Naive B cell (primary cell): ENCODE data around the gene ATXN7. TPM values are rescaled to one million over a fixed set of nuclear protein-coding genes. Genes with fewer than 3 reads are reported as not detected.
A peak's percentile ranks its signal among the peaks of the same experiment; 100 is the strongest.

Source experiments
- ATAC-seq, 2 donors: fragments of 150-1000 bp; cut with Tn5 transposase; 2 replicates each; pipeline ENCODE4 v1.10.0; 2021; ENCODE audit warnings: low read depth in 2 of 2, mild to moderate bottlenecking in 2 of 2, moderate library complexity in 2 of 2
- DNase-seq: peaks from one replicate; pipeline ENCODE4 v3.0.0; 2022
- H3K27ac Mint-ChIP-seq, 6 donors: one replicate each; pipeline ENCODE4 v1.8.0; 2020 to 2022; ENCODE audit warnings: mild to moderate bottlenecking in 6 of 6, mixed read lengths in 6 of 6, moderate library complexity in 5 of 6, inconsistent platforms in 2 of 6
- H3K27me3 Mint-ChIP-seq, 3 donors: one replicate each; pipeline ENCODE4 v1.8.0; 2021 to 2022; ENCODE audit warnings: mixed read lengths in 3 of 3, mild to moderate bottlenecking in 1 of 3
- H3K36me3 Mint-ChIP-seq, 2 donors: one replicate each; pipeline ENCODE4 v1.8.0; 2020 to 2022; ENCODE audit warnings: mixed read lengths in 2 of 2, inconsistent platforms in 1 of 2, mild to moderate bottlenecking in 1 of 2
- H3K4me1 Mint-ChIP-seq, 3 donors: one replicate each; pipeline ENCODE4 v1.8.0; 2020 to 2022; ENCODE audit warnings: mixed read lengths in 3 of 3, inconsistent platforms in 1 of 3, mild to moderate bottlenecking in 1 of 3, moderate library complexity in 1 of 3
- H3K4me3 Mint-ChIP-seq, 8 donors: one replicate each; pipeline ENCODE4 v1.8.0; 2020 to 2022; ENCODE audit warnings: mild to moderate bottlenecking in 8 of 8, mixed read lengths in 8 of 8, moderate library complexity in 8 of 8, inconsistent platforms in 2 of 8
- H3K9me3 Mint-ChIP-seq, 7 donors: one replicate each; pipeline ENCODE4 v1.8.0; 2020 to 2022; ENCODE audit warnings: mixed read lengths in 7 of 7, mild to moderate bottlenecking in 5 of 7, inconsistent platforms in 2 of 7, moderate library complexity in 1 of 7
- polyA plus RNA-seq, 6 donors: library from polyadenylated mRNA; unstranded; fragments of 300-500 nt; fragmentation: Illumina TruSeq; gene quantifications; one replicate each; pipeline ENCODE4 v1.2.3, GENCODE V29; 2021; ENCODE audit warnings: low read depth in 6 of 6

The ATXN7 gene
- polyA plus RNA-seq, 6 donors from 2014 or later = 2.5 to 7.2 (median 4.9) TPM

- Mint-ChIP-seq H3K27ac (peak overlapping the region in 5 of 6 donors; percentile 6 to 78 (median 24)), H3K4me3 (peak overlapping the region in 1 of 8 donors; percentile 36), H3K27me3 (no peaks in the 10 kb centered on the region), H3K4me1 (peaks cover 22 to 37% (median 27%) of the 10 kb centered on the region in 3 donors), H3K36me3 (peaks cover 10 to 13% of the 10 kb centered on the region in 2 donors), H3K9me3 (no peaks in the 10 kb centered on the region)
- no peak for ATAC-seq
- DNase-seq = no peak
Observed at GRCh38 chr3:63955036-63955650, 91.5 kb downstream of the ATXN7 start.

GRCh38 chr3:63955830-63956545 is 92.3 kb downstream of the ATXN7 start:
- no peak for ATAC-seq
- H3K27ac Mint-ChIP-seq = peak overlapping the region in 2 of 6 donors; percentile 9 to 52

GRCh38 chr3:63959146-63959545 is 95.5 kb downstream of the ATXN7 start:
- Mint-ChIP-seq H3K27ac (peak overlapping the region in 1 of 6 donors; percentile 65), H3K27me3 (no peaks in the 10 kb centered on the region), H3K4me3 (peak overlapping the region in 1 of 8 donors; percentile 15), H3K4me1 (peaks cover 20 to 33% (median 20%) of the 10 kb centered on the region in 3 donors), H3K36me3 (peaks cover 0 to 6% of the 10 kb centered on the region in 2 donors), H3K9me3 (no peaks in the 10 kb centered on the region)
- no peak for ATAC-seq
- DNase-seq = no peak

More at GRCh38 chr3:63955830-63956545, 92.3 kb downstream of the ATXN7 start:
- Mint-ChIP-seq H3K4me3 (no peak overlapping the region), H3K9me3 (no peaks in the 10 kb centered on the region), H3K27me3 (no peaks in the 10 kb centered on the region), H3K36me3 (peaks cover 10 to 13% of the 10 kb centered on the region in 2 donors), H3K4me1 (peaks cover 26 to 40% (median 27%) of the 10 kb centered on the region in 3 donors)
- no peak for DNase-seq

- peaks cover 0 to 2% of the 10 kb centered on the region in 2 donors for H3K36me3 Mint-ChIP-seq
- no peak for DNase-seq
- peak overlapping the region in 3 of 8 donors; percentile 26 to 52 (median 50) for H3K4me3 Mint-ChIP-seq
- no peaks in the 10 kb centered on the region for H3K9me3 Mint-ChIP-seq
- H3K27ac Mint-ChIP-seq = peak overlapping the region in 4 of 6 donors; percentile 7 to 70 (median 44)
- ATAC-seq = peak in 1 of 2 donors; percentile 32
- peaks cover 17 to 30% (median 20%) of the 10 kb centered on the region in 3 donors for H3K4me1 Mint-ChIP-seq
- no peaks in the 10 kb centered on the region for H3K27me3 Mint-ChIP-seq
Observed at GRCh38 chr3:63960048-63960711, 96.5 kb downstream of the ATXN7 start.

- Mint-ChIP-seq H3K4me1 (peaks cover 11 to 30% (median 22%) of the 10 kb centered on the region in 3 donors), H3K27ac (no peak overlapping the region)
- peak; percentile 24 for DNase-seq
Observed at GRCh38 chr3:63961891-63962290, 98.2 kb downstream of the ATXN7 start.

GRCh38 chr3:63963496-63963895 is 99.8 kb downstream of the ATXN7 start:
- Mint-ChIP-seq H3K27me3 (no peaks in the 10 kb centered on the region), H3K27ac (no peak overlapping the region), H3K9me3 (no peaks in the 10 kb centered on the region), H3K4me1 (peaks cover 25 to 40% (median 33%) of the 10 kb centered on the region in 3 donors), H3K4me3 (no peak overlapping the region), H3K36me3 (no peaks in the 10 kb centered on the region)
- ATAC-seq (no peak), DNase-seq (no peak)

More at GRCh38 chr3:63961891-63962290, 98.2 kb downstream of the ATXN7 start:
- Mint-ChIP-seq H3K9me3 (no peaks in the 10 kb centered on the region), H3K27me3 (no peaks in the 10 kb centered on the region), H3K36me3 (no peaks in the 10 kb centered on the region), H3K4me3 (no peak overlapping the region)
- ATAC-seq = peak; percentile 75 to 82

GRCh38 chr3:63964681-63965485 is 101.2 kb downstream of the ATXN7 start:
- Mint-ChIP-seq H3K36me3 (no peaks in the 10 kb centered on the region), H3K4me1 (peaks cover 34 to 46% (median 37%) of the 10 kb centered on the region in 3 donors), H3K27me3 (no peaks in the 10 kb centered on the region), H3K27ac (no peak overlapping the region), H3K4me3 (no peak overlapping the region), H3K9me3 (no peaks in the 10 kb centered on the region)
- ATAC-seq (no peak), DNase-seq (no peak)

GRCh38 chr3:63966007-63966406 is 102.3 kb downstream of the ATXN7 start:
- DNase-seq (no peak), ATAC-seq (no peak)
- Mint-ChIP-seq H3K9me3 (no peaks in the 10 kb centered on the region), H3K36me3 (no peaks in the 10 kb centered on the region), H3K27me3 (no peaks in the 10 kb centered on the region), H3K4me3 (no peak overlapping the region), H3K4me1 (peaks cover 28 to 40% (median 29%) of the 10 kb centered on the region in 3 donors), H3K27ac (no peak overlapping the region)

- H3K36me3 Mint-ChIP-seq = no peaks in the 10 kb centered on the region
- no peaks in the 10 kb centered on the region for H3K27me3 Mint-ChIP-seq
- no peak for ATAC-seq
- H3K4me3 Mint-ChIP-seq = peak overlapping the region in 2 of 8 donors; percentile 25 to 43
- H3K9me3 Mint-ChIP-seq = no peaks in the 10 kb centered on the region
- DNase-seq = no peak
- H3K27ac Mint-ChIP-seq = peak overlapping the region in 2 of 6 donors; percentile 17 to 76
- H3K4me1 Mint-ChIP-seq = peaks cover 28 to 44% (median 29%) of the 10 kb centered on the region in 3 donors
Observed at GRCh38 chr3:63966871-63967270, 103.2 kb downstream of the ATXN7 start.

- ATAC-seq (peak; percentile 37 to 63), DNase-seq (no peak)
- H3K27ac Mint-ChIP-seq = peak overlapping the region; percentile 35 to 89 (median 62)
- H3K4me1 Mint-ChIP-seq = peaks cover 28 to 44% (median 29%) of the 10 kb centered on the region in 3 donors
- H3K27me3 Mint-ChIP-seq = no peaks in the 10 kb centered on the region
- no peaks in the 10 kb centered on the region for H3K36me3 Mint-ChIP-seq
- no peaks in the 10 kb centered on the region for H3K9me3 Mint-ChIP-seq
- H3K4me3 Mint-ChIP-seq = peak overlapping the region; percentile 37 to 82 (median 71)
Observed at GRCh38 chr3:63967675-63968611, 104.3 kb downstream of the ATXN7 start.

GRCh38 chr3:63968612-63969350 is 105.1 kb downstream of the ATXN7 start:
- H3K4me1 Mint-ChIP-seq = peaks cover 28 to 49% (median 29%) of the 10 kb centered on the region in 3 donors
- peak; percentile 13 to 16 for ATAC-seq
- no peak for DNase-seq
- no peaks in the 10 kb centered on the region for H3K27me3 Mint-ChIP-seq
- H3K36me3 Mint-ChIP-seq = peaks cover 6% of the 10 kb centered on the region in 2 donors
- H3K27ac Mint-ChIP-seq = peak overlapping the region; percentile 35 to 89 (median 62)
- no peaks in the 10 kb centered on the region for H3K9me3 Mint-ChIP-seq
- H3K4me3 Mint-ChIP-seq = peak overlapping the region; percentile 37 to 82 (median 71)
